Hepatocyte (in vitro differentiated cells): Measurements from ENCODE around the gene SNF8. TPM values are rescaled to one million over a fixed set of nuclear protein-coding genes. Genes with fewer than 3 reads are reported as not detected.

Experiments
- DNase-seq: peaks from one replicate; pipeline ENCODE4 v3.0.0-alpha.2; 2016; ENCODE audit warnings: low spot score
- H2AFZ ChIP-seq: fragments of 200-600 bp; sonication (generic); 2 replicates; pipeline ENCODE4 v1.6.0; 2016; ENCODE audit warnings: antibody characterized with exemption, mild to moderate bottlenecking
- H3K27ac ChIP-seq: fragments of 200-600 bp; sonication (generic); 2 replicates; pipeline ENCODE4 v1.5.1; 2016; ENCODE audit warnings: mild to moderate bottlenecking
- H3K27me3 ChIP-seq: fragments of 200-600 bp; sonication (generic); 2 replicates; pipeline ENCODE4 v1.6.1; 2016
- H3K36me3 ChIP-seq: fragments of 200-600 bp; sonication (generic); replicated peaks from 2 replicates; pipeline ENCODE4 v1.5.1; 2016; ENCODE audit warnings: low read depth; ENCODE audit not compliant: insufficient read depth
- H3K4me1 ChIP-seq: fragments of 200-600 bp; sonication (generic); 2 replicates; pipeline ENCODE4 v1.5.1; 2016; ENCODE audit warnings: mild to moderate bottlenecking, moderate library complexity; ENCODE audit not compliant: insufficient read depth
- H3K4me2 ChIP-seq: fragments of 200-600 bp; sonication (generic); 2 replicates; pipeline ENCODE4 v1.6.0; 2016
- H3K4me3 ChIP-seq: fragments of 200-600 bp; sonication (generic); 2 replicates; pipeline ENCODE4 v1.5.1; 2016; ENCODE audit warnings: mild to moderate bottlenecking
- H3K79me2 ChIP-seq: fragments of 200-600 bp; sonication (generic); 2 replicates; pipeline ENCODE4 v1.6.0; 2017; ENCODE audit warnings: mild to moderate bottlenecking
- H3K9me2 ChIP-seq: fragments of 200-600 bp; sonication (generic); replicated peaks from 2 replicates; pipeline ENCODE4 v1.6.0; 2017; ENCODE audit warnings: mild to moderate bottlenecking; ENCODE audit not compliant: insufficient read depth
- H3K9me3 ChIP-seq: fragments of 200-600 bp; sonication (generic); 2 replicates; pipeline ENCODE4 v1.5.1; 2016; ENCODE audit warnings: low read depth, mild to moderate bottlenecking
- H4K20me1 ChIP-seq: fragments of 200-600 bp; sonication (generic); 2 replicates; pipeline ENCODE4 v1.6.0; 2016; ENCODE audit warnings: mild to moderate bottlenecking; ENCODE audit not compliant: insufficient read depth, poor library complexity, severe bottlenecking
- EZH2 ChIP-seq: fragments of 200-600 bp; sonication (generic); IDR thresholded peaks from 2 replicates; pipeline ENCODE4 v1.6.1; 2016; ENCODE audit warnings: antibody characterized with exemption, mild to moderate bottlenecking, borderline replicate concordance
- EZH2phosphoT487 ChIP-seq: fragments of 200-600 bp; sonication (generic); IDR thresholded peaks from one replicate; pipeline ENCODE4 v1.6.1; 2018; ENCODE audit warnings: antibody characterized with exemption, mild to moderate bottlenecking, low read depth, moderate library complexity; ENCODE audit not compliant: unreplicated experiment, severe bottlenecking
- WGBS: methylation state at CpG from one replicate; pipeline ENCODE4 v1.1.6; 2016; ENCODE audit warnings: low lambda C conversion rate; ENCODE audit errors: missing lambda C conversion rate; 5-methylcytosine and 5-hydroxymethylcytosine counted together
- polyA plus RNA-seq: library from polyadenylated mRNA; unstranded; fragments of >200 nt; fragmentation: Nextera tagmentation; extraction: Ambion mirVana; gene quantifications from 2 replicates; pipeline ENCODE4 v1.2.1, GENCODE V29; 2016
- total RNA-seq: library from RNA; depleted of rRNA; stranded (reverse); fragments of >200 nt; gene quantifications from 2 replicates; pipeline ENCODE4 v1.2.3, GENCODE V29; 2014
- TF ChIP-seq, protein P1 (sequence below): fragments of 200-600 bp; sonication (generic); IDR thresholded peaks from 2 replicates; pipeline ENCODE4 v1.5.1; 2016; ENCODE audit warnings: antibody characterized with exemption, mild to moderate bottlenecking; ENCODE audit not compliant: poor library complexity

Gene SNF8
- total and polyA plus RNA-seq, 2 experiments from 2014 or later: 101 to 195 TPM

DNA sequence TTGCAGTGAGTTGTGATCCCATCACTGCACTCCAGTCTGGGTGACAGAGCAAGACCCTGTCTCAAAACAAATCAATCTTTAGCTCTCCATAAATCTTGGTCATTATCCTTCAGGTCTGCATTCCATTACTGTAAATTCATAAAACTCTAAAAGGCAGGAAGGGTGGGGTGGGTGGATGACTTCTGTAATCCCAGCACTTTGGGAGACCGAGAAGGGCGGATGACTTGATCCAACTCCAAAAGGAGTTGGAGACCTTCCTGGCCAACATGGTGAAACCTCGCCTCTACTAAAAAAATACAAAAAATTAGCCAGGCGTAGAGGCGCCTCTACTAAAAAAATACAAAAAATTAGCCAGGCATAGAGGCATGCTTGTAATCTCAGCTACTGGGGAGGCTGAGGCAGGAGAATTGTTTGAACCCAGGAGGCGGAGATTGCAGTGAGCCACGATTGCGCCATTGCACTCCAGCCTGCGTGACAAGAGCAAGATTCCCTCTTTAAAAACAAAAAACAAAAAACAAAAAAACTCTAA, 38.6 kb downstream of the SNF8 start:
- Histone ChIP-seq H3K79me2 (peaks cover 34% of the 10 kb centered on the region), H3K4me3 (no peak overlapping the region), H3K4me2 (no peak overlapping the region), H2AFZ (no peak overlapping the region), H3K9me2 (no peaks in the 10 kb centered on the region), H3K27ac (no peak overlapping the region), H3K27me3 (no peaks in the 10 kb centered on the region), H3K4me1 (peaks cover 22% of the 10 kb centered on the region), H4K20me1 (peaks cover 20% of the 10 kb centered on the region), H3K9me3 (no peaks in the 10 kb centered on the region), H3K36me3 (no peaks in the 10 kb centered on the region)
- 81% methylated on average over 9 of the region's 9 CpGs for WGBS
- DNase-seq: no peak
- no peak for TF ChIP-seq EZH2phosphoT487
- no peak for TF ChIP-seq EZH2
- TF ChIP-seq, protein P1, sequence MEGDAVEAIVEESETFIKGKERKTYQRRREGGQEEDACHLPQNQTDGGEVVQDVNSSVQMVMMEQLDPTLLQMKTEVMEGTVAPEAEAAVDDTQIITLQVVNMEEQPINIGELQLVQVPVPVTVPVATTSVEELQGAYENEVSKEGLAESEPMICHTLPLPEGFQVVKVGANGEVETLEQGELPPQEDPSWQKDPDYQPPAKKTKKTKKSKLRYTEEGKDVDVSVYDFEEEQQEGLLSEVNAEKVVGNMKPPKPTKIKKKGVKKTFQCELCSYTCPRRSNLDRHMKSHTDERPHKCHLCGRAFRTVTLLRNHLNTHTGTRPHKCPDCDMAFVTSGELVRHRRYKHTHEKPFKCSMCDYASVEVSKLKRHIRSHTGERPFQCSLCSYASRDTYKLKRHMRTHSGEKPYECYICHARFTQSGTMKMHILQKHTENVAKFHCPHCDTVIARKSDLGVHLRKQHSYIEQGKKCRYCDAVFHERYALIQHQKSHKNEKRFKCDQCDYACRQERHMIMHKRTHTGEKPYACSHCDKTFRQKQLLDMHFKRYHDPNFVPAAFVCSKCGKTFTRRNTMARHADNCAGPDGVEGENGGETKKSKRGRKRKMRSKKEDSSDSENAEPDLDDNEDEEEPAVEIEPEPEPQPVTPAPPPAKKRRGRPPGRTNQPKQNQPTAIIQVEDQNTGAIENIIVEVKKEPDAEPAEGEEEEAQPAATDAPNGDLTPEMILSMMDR: no peak

DNA sequence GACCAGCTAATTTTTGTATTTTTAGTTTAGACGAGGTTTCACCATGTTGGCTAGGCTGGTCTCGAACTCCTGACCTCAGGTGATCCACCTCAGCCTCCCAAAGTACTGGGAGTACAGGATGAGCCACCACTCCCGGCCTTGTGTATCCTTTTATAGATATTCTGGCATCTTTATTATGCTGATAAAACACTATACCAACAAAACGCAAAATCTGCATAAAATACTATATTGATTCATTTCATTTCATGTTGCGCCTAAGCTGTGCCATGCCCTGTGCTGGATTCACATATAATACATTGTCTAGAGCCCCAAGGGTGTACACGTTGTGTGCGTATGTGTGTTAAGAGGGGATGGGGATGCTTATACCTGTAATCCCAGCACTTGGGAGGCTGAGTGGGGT, 40.2 kb downstream of the SNF8 start:
- Histone ChIP-seq H3K79me2 (peaks cover 18% of the 10 kb centered on the region), H3K36me3 (no peaks in the 10 kb centered on the region), H3K4me1 (peaks cover 7% of the 10 kb centered on the region), H3K4me2 (no peak overlapping the region), H3K4me3 (no peak overlapping the region), H4K20me1 (peaks cover 4% of the 10 kb centered on the region), H3K27me3 (no peaks in the 10 kb centered on the region), H3K9me3 (no peaks in the 10 kb centered on the region), H2AFZ (no peak overlapping the region), H3K9me2 (no peaks in the 10 kb centered on the region), H3K27ac (no peak overlapping the region)
- DNase-seq: no peak
- TF ChIP-seq EZH2phosphoT487 (no peak), EZH2 (no peak)
- TF ChIP-seq, protein P1: no peak
- 94% methylated on average over 7 of the region's 7 CpGs for WGBS

DNA sequence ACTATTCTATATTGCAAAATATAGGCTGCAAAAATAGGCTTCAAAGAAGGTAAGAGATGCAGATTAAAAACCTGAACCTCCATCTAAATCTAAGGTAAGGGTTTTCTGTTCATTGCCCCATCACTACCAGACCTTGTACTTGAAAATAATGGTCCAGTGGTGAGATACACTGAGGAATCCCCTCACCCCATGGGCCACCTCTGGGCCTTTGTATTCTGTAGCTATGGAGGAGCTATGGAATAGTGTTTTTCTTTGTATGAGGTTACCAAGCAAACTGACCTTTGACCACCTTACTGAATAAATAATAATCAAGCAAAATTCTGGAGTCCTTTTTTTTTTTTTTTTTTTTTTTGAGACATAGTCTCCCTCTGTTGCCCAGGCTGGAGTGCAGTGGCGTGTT, 41.2 kb downstream of the SNF8 start:
- Histone ChIP-seq H3K9me2 (no peaks in the 10 kb centered on the region), H3K27me3 (no peaks in the 10 kb centered on the region), H3K4me1 (peaks cover 6% of the 10 kb centered on the region), H3K36me3 (no peaks in the 10 kb centered on the region), H3K4me3 (no peak overlapping the region), H2AFZ (no peak overlapping the region), H3K4me2 (no peak overlapping the region), H3K9me3 (no peaks in the 10 kb centered on the region), H3K79me2 (peaks cover 14% of the 10 kb centered on the region), H3K27ac (no peak overlapping the region), H4K20me1 (no peaks in the 10 kb centered on the region)
- no peak for DNase-seq
- no peak for TF ChIP-seq EZH2phosphoT487
- no peak for TF ChIP-seq EZH2
- TF ChIP-seq, protein P1: no peak
- WGBS: 94% methylated on average over 1 of the region's 1 CpG

DNA sequence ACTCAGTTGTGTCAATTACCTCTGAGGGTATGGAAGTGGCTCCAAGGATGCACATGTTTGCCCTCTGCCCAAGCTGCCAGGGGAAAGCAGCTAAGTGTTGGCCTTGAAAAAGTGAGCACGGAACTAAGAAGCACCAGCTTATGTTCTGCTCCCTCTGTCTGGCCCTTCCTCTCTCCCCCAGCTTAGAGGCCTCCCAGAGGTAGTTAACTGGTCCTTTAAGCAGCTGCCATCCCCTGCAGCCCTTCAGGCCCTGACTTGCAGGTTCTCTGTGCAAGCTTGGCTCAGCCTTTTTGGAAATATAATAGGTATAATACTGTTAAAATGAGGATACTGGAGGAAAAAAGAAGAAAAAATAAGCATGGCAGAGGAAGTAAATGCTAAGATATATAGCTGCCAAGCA, 43.4 kb downstream of the SNF8 start:
- Histone ChIP-seq H3K4me2 (no peak overlapping the region), H3K79me2 (peaks cover 4% of the 10 kb centered on the region), H4K20me1 (no peaks in the 10 kb centered on the region), H3K4me3 (no peak overlapping the region), H3K27me3 (no peaks in the 10 kb centered on the region), H3K9me2 (no peaks in the 10 kb centered on the region), H3K27ac (no peak overlapping the region), H3K4me1 (no peaks in the 10 kb centered on the region), H3K36me3 (no peaks in the 10 kb centered on the region), H3K9me3 (no peaks in the 10 kb centered on the region), H2AFZ (no peak overlapping the region)
- no peak for DNase-seq
- WGBS: 86% methylated on average over 1 of the region's 1 CpG
- TF ChIP-seq EZH2phosphoT487 (no peak), EZH2 (no peak)
- TF ChIP-seq, protein P1: no peak
